ENCODE results near the gene DNAJC15. TPM values are rescaled to one million over a fixed set of nuclear protein-coding genes. Genes with fewer than 3 reads are reported as not detected.

Gene DNAJC15
- 17.3 and 19.3 TPM in 2 replicates for total RNA-seq

GRCh38 chr13:43023289-43023963 is at the start of gene DNAJC15:
TSS of gene DNAJC15 (plus strand) at chr13:43023586. CDS start at chr13:43023627, 41 bp downstream.

GRCh38 chr13:42991898-42992763 is 31.3 kb upstream of the DNAJC15 start, which contains the start of gene EPSTI1:
TSS of gene EPSTI1 (minus strand) at chr13:42992241. CDS start at chr13:42992165, 76 bp downstream.

Other genes with a start within 250 kb of the DNAJC15 start
- gene FAM216B, start 242.0 kb upstream of the DNAJC15 start, total RNA-seq = not detected in 2 replicates
- gene EPSTI1, start 31.3 kb upstream of the DNAJC15 start, total RNA-seq = 0.54 and 6.2 TPM in 2 replicates